Lung microvascular endothelial cell (primary cell): ENCODE measurements around the gene USP37. TPM values are rescaled to one million over a fixed set of nuclear protein-coding genes. Genes with fewer than 3 reads are reported as not detected.
A peak's percentile ranks its signal among the peaks of the same experiment; 100 is the strongest.

Experiments used
- DNase-seq, 2 donors: peaks; one replicate each; pipeline versions ENCODE4 v3.0.0 to v3.0.0-alpha.2; 2010; ENCODE audit warnings: low read depth in 2 of 2
- total RNA-seq: library from RNA; depleted of rRNA; stranded (reverse); fragments of >200 nt; gene quantifications from 2 replicates; pipeline ENCODE4 v1.2.1, GENCODE V29; 2014

The USP37 gene
- total RNA-seq, 1 donor from 2014 or later: 8.9 TPM

- no peak for DNase-seq
Observed at GRCh38 chr2:218402911-218403411, 165.2 kb downstream of the USP37 start.

DNA sequence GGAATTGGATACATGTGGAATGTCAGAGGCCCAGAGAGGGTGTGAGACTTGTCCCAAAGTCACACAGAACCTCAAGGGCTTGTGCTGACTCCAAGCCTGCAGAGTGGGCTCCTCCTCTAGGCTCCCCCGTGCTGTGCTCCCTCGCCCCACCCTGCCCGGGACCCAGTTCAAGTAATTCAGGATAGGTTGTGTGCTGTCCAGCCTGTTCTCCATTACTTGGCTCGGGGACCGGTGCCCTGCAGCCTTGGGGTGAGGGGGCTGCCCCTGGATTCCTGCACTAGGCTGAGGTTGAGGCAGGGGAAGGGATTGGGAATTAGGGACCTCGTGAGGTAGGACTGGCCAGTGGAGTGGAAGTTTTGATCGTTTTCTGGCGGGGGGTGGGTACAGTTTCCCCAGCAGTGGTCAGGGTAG is 165.7 kb downstream of the USP37 start:
- no peak for DNase-seq

DNA sequence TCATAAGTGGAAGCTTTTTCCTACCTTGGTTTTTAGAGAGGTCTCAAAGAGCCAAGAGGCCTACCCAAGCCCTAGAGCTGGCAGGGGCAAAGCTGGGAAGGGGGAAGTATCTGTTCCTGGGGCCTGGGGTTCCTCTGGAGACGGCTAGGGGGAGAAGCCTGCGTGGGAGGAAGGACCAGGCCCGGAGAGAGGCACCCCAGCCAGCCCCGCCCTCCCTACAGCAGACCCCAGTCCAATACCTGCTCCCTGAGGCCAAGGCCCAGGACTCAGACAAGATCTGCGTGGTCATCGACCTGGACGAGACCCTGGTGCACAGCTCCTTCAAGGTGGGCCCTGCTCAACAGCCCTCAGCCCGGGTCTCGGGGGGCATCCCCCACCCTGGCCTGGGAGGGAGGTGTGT is 166.3 kb downstream of the USP37 start:
- no peak for DNase-seq

GRCh38 chr2:218400930-218401881 is 166.9 kb downstream of the USP37 start:
- DNase-seq: peak in 1 of 2 donors; percentile 7

Other genes starting within 250 kb of the USP37 start
- gene CATIP, start 211.5 kb downstream of the USP37 start, total RNA-seq: not detected in 2 replicates
- gene SLC11A1, start 186.1 kb downstream of the USP37 start, total RNA-seq: under 0.01 and 0.20 TPM in 2 replicates
- 41.2 and 78.4 TPM in 2 replicates for gene CTDSP1, start 168.5 kb downstream of the USP37 start, total RNA-seq
- gene VIL1, start 149.2 kb downstream of the USP37 start, total RNA-seq: not detected in 2 replicates
- 35.7 and 38.3 TPM in 2 replicates for gene CNOT9, start 488 bp upstream of the USP37 start, total RNA-seq
- gene PLCD4, start 39.5 kb upstream of the USP37 start, total RNA-seq: 0.40 and 1.7 TPM in 2 replicates
- gene ZNF142, start 91.3 kb upstream of the USP37 start, total RNA-seq: 3.3 and 6.2 TPM in 2 replicates
- 19.2 and 24.4 TPM in 2 replicates for gene BCS1L, start 91.3 kb upstream of the USP37 start, total RNA-seq
- gene RNF25, start 103.7 kb upstream of the USP37 start, total RNA-seq: 28.5 and 36.7 TPM in 2 replicates
- gene STK36, start 103.7 kb upstream of the USP37 start, total RNA-seq: 3.7 and 6.9 TPM in 2 replicates
- gene TTLL4, start 142.5 kb upstream of the USP37 start, total RNA-seq: 4.1 and 5.8 TPM in 2 replicates
- 5.0 and 7.1 TPM in 2 replicates for gene CYP27A1, start 213.8 kb upstream of the USP37 start, total RNA-seq